PC-9 (cell line): ENCODE measurements around the gene ST6GALNAC3.

Experiments
- CTCF ChIP-seq: fragments of 200-600 bp; sonication (generic); conservative IDR thresholded peaks from 2 replicates; pipeline ENCODE4 v1.6.1; 2017; ENCODE audit warnings: mixed run types, antibody characterized with exemption, mild to moderate bottlenecking, moderate library complexity
- EZH2 ChIP-seq: fragments of 200-600 bp; sonication (generic); IDR thresholded peaks from 2 replicates; pipeline ENCODE4 v1.8.0; 2017; ENCODE audit warnings: antibody characterized with exemption, low read depth

GRCh38 chr1:76640723-76641122, 566.2 kb downstream of the ST6GALNAC3 start:
- TF ChIP-seq CTCF = no peak
- TF ChIP-seq EZH2 = no peak
